GF-D8 (cell line): ENCODE results near the gene MPG.

Experiments
- DNase-seq: peaks from one replicate; lab custom pipeline; 2025; lab: John Stamatoyannopoulos, UW

The MPG gene

DNA sequence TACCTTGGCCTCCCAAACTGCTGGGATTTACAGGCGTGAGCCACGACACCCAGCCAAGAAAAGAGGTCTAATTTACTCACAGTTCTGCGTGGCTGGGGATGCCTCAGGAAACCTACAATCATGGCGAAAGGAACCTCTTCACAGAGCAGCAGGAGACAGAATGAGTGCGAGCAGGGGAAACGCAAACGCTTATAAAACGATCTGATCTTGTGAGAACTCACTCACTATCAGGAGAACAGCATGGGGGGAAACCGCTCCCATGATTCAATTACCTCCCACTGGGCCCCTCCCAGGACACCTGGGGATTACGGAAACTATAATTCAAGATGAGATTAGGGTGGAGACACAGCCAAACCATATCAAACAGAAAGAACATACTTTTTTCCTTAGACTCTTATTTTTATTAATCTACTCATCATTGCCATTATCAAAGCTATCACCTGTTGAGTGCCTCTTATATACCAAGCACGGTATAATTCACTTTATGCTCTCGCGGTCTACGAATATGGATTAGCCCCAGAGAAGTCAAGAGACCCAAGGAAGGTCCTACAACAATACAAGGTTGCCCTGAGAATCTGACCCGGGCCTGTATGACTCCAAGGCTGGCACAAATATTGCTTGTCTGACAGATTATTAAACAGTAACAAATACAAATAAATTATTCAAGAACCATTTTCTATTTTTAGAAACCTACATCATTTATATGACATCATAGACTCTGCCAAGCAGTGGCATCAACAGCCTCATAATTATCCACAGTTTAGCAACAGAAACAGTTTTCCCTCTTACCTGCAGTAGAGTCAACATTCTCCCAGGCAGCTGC, 27.0 kb upstream of the MPG start:
- DNase-seq = no peak

DNA sequence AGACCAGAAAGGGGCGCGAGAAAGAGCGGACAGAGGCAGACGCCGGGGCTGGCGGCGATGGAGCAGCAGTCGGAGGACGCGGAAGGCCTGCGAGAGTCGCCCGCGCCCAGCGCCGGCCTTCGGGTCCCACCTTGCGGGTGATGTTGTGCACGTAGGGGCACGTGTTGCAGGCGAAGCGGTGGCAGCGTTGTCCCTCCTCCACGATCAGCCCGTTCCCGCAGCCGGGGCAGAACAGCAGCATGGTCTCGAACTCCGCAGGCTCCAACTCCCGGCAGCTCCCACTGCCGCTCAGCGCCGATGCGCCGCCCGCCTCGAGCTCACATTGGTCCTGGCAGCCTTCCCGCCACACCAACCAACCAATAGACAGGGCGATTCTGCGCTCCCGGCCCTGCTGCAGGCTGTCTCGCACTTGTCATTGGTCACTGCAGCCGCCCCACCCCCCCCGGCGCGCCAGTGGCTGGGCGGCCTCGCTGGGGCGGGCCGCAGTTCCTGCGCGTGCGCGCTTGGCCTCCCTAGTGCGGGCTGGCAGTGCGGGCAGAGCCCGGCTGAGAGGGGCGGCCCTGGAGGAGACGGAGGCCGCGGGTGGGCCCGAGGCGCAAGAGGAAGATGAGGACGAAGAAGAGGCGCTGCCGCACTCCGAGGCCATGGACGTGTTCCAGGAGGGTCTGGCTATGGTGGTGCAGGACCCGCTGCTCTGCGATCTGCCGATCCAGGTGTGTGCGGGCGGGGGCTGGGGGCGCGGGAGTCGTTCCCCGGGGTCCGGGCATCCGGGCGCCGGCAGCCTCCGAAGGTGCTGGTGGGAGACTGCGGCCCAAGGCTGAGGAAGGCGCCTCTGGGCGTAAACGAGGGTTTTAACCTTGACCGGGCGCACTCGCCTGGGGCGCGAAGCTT, 24.4 kb upstream of the MPG start, which contains the start of the genes POLR3K and SNRNP25:
POLR3K (minus strand) TSS at position 263 of the 891 bp plus-strand sequence; CDS start at position 241, 22 bp downstream.
SNRNP25 (plus strand) TSS at position 483 of the 891 bp plus-strand sequence; CDS start at position 672, 189 bp downstream.
- DNase-seq = peak; percentile 94

DNA sequence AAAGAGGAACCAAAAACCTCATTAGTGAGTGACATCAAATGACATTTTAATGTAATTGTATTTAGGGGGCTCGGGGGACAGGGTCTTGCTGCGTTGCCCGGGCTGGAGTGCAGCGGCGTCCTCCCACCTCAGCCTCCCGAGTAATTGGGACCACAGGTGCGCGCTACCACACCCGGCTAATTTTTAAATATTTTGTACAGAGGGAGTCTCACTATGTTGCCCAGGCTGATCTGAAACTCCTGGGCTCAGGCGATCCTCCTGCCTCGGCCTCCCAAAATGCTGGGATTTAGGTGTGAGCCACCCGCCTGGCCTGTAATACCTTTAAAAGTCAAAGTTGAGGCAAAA, 23.8 kb upstream of the MPG start:
- DNase-seq = no peak

DNA sequence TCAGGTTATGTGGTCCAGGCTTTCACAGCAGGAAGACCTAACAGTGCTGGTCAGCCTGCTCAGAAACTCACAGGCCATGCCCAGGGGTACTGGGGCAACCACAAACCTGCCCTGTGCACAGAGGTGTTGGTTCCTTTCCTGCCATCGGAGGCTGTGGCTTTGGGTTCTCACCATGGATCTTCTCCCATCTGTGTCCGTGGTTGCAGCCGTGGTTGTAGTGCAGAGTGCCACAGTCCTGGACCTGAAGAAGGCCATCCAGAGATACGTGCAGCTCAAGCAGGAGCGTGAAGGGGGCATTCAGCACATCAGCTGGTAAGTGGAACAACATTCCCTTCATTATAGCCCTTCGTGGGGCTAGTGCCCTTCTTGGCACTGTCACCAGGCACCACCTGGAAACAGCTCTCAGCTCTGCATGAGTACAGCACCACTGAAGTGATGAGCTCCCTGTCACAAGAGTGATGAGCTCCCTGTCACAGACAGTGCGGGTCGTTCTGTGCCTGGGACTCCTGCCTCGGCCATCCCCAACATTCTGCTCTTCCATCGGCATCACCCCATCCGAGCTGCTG, 22.4 kb upstream of the MPG start:
- no peak for DNase-seq

DNA sequence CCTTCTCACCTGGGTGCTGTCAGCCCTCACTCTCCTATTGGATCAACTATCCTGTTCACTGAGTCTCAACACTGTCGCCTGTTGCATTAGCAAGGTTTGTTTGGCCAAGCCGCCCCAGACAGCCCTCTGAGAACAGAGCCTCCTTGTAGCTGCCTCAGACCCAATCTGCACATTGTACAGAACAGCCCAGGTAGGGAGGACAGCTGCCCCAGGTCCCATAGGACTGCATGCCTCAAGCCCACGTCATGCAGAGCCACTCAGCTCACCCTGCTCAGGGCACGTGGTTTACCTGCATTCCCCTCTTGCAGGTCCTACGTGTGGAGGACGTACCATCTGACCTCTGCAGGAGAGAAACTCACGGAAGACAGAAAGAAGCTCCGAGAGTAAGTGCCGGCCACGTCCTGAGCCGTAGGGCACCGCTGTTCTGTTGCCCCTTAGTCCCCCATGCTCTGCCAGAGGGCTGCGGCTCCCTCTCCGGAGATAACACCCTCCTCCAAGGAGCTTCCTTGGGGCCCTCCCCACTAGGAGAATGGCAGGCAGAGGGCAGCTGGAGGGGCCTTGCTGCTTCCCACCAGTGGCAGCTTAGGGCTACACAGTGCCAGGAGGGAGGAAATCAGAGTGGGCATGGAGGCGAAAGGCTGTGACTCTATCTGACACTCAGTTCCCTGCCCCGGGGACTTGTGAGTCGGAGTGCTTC, 21.6 kb upstream of the MPG start:
- DNase-seq = no peak

DNA sequence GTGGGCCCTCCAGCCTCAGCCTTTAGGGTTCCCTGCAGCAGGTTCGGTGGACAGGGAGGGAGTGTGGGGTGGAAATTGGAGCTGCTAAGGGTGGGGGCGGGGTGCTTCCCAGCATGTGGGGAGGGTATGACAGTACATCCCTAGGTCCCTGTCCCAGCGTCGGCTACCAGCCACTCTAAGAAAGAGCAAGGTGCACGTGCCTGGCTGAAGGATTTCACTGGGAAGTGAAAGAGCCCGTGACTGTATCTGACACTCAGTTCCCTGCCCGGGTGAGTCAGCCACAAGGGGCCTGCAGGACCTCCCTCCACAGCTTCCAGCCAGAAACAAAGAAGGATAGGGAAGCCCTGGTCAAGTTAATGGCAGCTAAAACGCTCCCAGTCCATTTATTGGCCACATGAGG, 20.3 kb upstream of the MPG start:
- DNase-seq = no peak

DNA sequence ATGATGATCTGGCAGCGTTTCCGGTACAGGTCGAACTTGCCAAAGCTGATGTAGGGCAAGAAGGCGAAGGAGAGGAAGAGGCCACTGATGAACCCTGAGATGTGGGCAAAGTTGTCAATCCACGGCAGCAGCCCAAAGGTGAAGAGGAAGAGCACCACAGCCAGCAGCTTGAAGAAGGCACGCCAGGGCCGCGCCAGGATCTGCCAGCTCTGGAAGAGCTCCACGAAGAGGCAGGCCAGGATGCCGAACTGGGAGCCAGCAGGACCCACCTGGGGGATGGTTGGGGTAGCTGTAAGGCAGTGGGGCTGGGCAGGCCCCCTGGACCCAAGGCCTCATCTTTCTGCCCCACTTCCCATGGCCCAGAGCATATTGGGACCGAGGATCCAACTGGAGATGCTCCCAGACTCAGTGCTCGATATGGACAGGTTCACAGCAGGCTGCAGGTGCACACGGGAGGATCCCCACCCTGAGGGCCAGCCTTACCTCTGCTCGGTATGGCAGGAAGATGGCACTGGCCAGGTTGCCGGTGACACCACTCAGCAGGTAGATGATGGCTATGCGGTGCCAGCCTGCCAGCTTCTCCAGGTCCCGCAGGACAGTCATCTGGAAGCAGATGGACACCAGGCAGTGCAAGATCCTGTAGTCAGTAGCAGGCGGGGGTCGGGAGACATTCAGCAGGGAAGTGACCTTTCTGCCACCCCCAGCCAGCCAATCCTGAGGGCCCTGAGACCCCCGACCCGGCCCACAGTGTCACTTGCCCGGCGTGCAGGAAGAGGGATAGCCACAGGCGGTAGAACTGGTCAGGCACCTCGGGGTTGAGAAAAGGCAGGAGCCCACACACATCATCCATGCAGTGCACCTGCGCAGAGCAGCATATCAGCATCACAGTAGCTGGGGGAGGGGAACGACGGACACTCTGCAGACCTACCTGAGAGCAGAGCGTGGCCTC, 19.3 kb upstream of the MPG start:
- DNase-seq = no peak

DNA sequence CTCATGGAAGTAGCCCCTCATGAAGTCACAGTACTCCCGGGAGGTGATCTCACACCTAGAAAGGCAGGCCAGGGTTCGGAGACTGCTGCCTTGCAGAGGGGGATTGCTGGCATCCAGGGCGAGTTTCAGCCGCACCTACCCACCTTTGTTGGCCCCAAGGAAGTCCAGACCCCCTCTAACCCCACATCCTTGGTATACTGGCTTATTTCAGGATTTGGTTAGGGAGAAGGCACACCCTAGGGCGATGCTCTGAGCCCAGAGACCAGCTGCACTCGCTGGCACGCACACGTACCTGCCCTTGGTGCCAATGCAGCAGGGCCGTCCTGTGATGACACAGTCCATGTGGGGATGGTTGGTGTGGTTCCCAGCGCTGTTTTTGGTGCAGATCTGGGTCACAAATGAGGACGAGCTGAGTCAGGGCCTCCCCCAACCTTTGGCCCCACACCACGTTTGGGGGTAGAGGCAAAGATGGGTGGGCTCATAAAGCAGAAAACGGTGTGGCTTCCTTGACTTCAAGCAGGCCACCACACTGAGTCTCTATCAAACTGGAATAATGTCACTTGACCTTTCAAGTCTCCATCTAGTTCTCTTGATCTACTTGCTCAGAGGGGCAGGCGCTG, 18.5 kb upstream of the MPG start:
- DNase-seq = no peak

DNA sequence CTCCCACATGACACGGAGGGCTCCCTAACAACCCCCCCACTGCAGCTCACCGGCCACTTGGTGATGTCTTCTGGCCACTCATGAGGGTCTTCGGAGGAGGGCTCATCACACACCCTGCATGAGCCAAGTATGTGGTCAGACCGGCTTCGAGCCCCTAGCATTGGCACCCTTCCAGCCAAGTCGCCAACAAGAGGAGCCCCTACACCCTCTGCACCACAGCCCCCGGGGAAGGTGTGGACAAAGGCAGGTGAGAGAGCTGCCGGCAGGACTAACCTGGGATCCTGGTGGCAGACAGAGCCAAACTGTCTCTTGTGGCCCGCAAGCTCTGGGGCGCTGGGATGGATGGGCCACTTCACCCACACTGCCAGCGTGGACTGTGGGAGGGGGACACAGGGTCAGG, 17.9 kb upstream of the MPG start:
- no peak for DNase-seq

DNA sequence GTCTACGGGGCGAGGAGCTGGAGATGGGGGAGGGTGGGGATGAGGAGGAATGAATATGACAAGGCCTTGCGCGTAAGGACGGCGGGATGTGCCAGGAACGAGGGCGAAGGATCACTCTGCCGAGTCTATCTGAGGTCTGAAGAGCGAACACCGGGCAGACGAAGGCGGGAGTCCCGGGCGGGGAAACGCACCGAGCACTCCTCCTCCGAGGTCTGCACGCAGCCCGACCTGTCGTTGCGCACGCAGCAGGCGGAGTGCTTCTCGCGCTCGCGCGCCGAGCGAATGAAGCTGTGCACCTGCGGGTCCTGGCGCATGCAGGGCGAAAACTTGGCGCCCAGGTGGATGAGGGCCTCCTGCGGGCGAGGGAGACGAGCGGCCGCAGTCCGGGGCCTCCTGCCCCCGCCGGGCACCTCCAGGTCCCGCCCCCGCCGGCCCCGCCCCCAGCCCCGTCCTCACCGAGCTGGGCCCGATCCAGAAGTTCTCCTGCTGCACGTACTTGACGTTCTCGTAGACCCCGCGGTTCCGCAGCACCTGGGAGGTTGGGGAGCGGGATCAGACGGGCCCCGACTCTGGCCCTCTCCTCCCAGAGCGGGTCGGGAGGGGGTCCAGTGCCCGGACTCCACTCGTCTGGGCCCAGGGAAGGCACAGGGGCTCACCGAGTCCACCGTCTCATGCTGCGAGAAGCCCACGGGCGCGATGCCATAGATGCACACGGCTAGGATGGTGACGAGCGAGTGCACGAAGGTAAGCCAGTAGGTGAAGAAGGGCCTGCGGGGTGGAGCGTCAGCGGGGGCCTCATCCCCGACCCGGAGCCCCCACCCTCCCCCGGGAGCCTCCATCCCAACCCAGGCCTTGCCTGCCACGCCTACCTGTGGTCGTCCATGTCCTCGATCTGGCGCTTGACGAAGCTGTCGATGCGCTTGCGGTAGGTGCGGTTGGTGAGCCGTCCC, 16.8 kb upstream of the MPG start:
- DNase-seq = no peak

DNA sequence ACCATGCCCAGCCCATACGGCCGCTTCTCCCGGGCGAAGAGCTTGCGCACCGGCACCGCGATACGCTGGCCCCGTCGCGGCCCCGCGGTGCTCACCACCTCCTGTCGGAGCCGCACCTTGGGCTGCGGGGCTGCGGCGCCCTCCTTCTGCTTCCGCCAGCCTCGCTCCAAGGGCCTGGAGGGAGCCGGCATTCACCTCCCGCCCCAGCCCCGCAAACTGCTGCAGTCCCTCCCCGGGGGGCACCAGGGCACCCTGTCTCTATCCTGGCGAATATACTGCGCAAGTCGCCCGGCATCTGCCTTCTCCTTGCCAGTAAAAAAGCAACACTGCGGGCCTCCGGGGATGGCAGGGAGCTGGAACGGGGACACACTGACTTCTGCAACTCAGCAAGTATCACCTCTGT, 16.1 kb upstream of the MPG start:
- no peak for DNase-seq

DNA sequence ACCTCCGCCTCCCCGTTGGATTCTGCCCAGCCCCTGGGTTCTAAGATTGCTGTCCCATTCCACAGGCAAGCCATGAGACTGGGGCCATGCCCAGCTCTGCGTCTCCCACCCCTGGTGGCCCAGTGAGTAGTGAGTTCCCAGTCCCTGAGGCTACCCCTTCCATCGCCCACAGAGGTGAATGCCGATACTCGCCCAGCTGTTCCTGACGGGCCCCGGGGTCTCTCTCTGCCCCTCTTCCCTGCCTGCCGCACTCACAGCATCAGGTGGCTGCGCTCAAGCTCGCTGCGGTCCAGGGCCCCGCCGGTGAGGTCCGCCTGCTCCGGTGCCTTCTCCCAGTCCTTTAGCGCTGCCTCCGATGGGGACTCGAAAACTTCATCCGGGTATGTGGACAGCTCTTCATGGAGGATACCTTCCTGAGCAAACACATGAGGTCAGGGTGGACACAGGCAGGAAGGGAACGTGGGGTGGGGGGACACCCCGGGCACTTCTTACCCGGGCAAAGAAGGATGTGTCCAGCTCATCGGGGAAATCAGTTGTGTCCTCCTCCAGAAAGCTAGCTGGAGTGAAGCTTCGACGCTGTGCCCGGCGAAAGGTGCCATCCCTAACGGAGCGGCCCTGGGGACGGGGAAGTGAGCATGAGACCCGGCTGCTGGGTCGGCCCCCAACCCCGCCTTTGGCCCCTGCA, 15.6 kb upstream of the MPG start:
- no peak for DNase-seq

DNA sequence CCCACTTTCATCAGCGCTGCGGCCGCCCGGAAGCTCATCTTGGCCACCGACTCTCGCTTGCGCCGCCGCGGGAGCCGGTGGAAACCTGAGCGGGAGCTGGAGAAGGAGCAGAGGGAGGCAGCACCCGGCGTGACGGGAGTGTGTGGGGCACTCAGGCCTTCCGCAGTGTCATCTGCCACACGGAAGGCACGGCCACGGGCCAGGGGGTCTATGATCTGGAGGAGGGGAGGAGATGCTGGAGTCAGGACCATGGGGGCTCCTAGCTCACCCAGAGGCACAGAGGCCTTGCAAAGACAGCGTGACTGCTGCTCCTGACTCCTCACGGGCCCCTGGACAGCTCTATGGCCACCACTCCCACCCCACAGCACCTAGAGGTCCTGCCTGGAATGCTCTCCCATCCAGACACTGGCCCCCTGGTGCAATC, 15.0 kb upstream of the MPG start:
- no peak for DNase-seq

DNA sequence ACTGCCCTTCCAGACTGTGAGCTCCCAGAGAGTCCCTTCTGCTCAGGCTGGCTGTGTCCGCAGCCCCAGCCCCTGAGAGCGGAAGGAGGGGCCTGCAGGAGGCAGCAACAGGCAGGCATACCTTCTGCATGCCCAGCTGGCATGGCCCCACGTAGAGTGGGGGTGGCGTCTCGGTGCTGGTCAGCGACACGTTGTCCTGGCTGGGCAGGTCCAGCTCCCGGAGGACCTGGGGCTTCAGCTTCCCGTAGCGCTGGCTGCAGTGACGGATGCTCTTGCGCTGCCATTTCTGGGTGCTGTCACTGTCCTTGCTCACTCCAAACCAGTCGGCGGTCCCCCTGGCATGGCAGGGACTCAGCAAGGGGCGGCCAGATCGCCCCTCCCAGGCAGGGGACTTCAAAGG, 14.6 kb upstream of the MPG start:
- DNase-seq = no peak

DNA sequence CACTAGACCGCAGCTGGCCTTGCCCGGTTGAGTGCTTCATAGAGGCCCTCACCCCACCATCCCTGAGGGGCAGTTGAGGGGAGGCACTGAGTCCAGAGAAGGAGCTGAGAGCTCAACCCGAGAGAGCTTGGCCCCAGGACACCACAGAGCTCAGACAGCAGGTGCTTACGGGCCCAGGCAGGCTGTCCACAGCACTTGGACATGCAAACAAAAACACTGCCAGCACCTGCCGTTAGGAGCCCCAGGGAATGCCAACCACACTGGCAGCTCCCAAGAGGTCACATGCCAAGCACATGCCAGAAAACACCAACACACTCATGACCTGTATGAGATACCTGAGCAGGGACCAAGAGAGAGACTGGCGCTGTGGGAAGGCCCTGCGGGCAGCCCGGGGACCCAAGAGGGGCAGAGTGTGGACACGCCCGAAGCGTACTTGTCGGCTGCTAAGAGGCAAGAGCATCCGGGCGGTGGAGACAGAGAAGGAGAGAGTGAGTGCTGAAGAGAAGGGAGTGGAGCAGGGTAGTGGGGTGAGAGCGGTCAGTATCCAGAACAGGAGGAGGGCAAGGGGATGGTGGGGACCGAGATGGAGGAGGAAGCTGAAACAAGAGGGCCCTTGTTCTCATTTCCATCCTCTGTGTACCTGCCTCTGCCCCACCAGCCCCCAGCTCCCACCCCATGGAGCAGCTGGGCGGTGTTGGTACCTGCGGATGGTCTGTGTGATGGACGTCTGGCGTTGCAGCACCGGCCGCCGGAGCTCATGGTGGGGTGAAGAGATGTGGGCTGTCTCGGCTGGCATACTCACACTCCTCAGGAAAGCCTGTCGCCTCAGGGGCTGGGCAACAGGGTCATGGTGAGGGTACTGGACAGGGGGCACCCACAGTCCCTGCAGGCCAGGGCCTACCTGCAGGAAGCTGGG, 13.8 kb upstream of the MPG start:
- no peak for DNase-seq

DNA sequence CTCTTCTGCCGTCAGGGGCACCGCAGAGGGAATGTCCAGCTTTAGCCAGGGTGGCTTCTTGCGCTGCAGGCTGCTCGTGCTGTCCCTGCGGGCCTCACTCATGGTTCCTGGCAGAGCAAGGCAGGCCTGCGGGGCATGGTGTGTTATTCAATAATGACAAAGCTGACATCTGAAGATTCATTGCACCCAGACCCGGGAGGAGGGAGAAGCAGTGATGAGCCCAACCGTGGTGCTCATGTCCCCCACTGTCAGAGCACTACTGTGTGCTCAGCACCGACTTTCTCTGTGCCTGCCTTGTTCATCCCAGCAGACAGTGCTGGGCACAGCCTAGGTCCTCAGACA, 13.1 kb upstream of the MPG start:
- DNase-seq = no peak

DNA sequence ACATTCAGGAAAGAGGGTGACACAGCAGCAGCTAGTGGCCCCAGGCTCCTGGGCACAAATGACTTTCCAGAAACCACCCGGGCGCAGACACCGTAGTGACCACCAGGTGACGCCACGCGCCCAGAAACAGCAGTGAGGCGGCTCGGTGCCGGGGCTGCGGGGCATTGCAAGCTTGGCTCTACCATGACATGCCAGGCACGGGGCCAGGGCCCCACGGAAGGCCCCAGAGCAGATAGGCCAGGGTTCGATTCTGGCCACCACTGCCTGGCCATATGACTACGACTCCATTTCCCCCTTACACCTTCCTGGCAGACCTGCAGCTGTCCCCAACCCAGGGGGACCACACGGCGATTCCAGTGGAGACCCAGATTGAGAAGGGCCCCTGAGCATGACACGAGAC, 12.3 kb upstream of the MPG start:
- DNase-seq = peak; percentile 37
